H1 (cell line): ENCODE results near the gene BIN2. TPM values are rescaled to one million over a fixed set of nuclear protein-coding genes. Genes with fewer than 3 reads are reported as not detected.

ENCODE experiments used
- CBX5 ChIP-seq: fragments of 300-800, 300-1000 bp; sonication (generic); IDR thresholded peaks from 2 replicates; pipeline ENCODE4 v1.7.1; 2016; ENCODE audit warnings: antibody characterized with exemption, low read length, low read depth
- CEBPB ChIP-seq: IDR thresholded peaks from 2 replicates; pipeline ENCODE4 v1.6.1; 2012; ENCODE audit warnings: low read depth, low read length
- CTBP2 ChIP-seq: IDR thresholded peaks from 2 replicates; pipeline ENCODE4 v1.7.0; 2011; ENCODE audit warnings: borderline replicate concordance, mild to moderate bottlenecking, moderate library complexity, mixed read lengths, low read length; ENCODE audit not compliant: insufficient read depth, insufficient read length
- CTCF ChIP-seq, 3 experiments: IDR thresholded peaks; 1 replicate in 2 of 3; 2 replicates in 1 of 3; pipeline versions ENCODE4 v1.5.1 to v1.6.1; 2011; ENCODE audit warnings: low read length in 3 of 3, mild to moderate bottlenecking in 3 of 3, inconsistent platforms in 2 of 3, low read depth in 1 of 3, moderate library complexity in 1 of 3; ENCODE audit not compliant: insufficient read depth in 1 of 3; ENCODE audit errors: control extremely low read depth in 1 of 3
- JUND ChIP-seq: IDR thresholded peaks from 2 replicates; pipeline ENCODE4 v1.6.1; 2011; ENCODE audit warnings: mild to moderate bottlenecking, improper control_type of control experiment, low read length
- KDM5A ChIP-seq: fragments of 200-600 bp; IDR thresholded peaks from 2 replicates; pipeline ENCODE4 v1.7.1; 2012; ENCODE audit warnings: mild to moderate bottlenecking, low read length, inconsistent platforms, mixed read lengths
- SIRT6 ChIP-seq: IDR thresholded peaks from one replicate; pipeline ENCODE4 v1.7.1; 2012; ENCODE audit warnings: low read length, inconsistent platforms
- TBP ChIP-seq: IDR thresholded peaks from 2 replicates; pipeline ENCODE4 v1.6.1; 2011; ENCODE audit warnings: low read depth, low read length, improper control_type of control experiment
- YY1 ChIP-seq: IDR thresholded peaks from 2 replicates; pipeline ENCODE4 v1.6.1; 2011; ENCODE audit warnings: low read depth, mild to moderate bottlenecking, low read length
- polyA plus RNA-seq, 7 experiments: library from polyadenylated mRNA; depleted of rRNA in 3 of 7; stranded (reverse) in 5 of 7; unstranded in 2 of 7; fragments of >200 nt in 5 of 7; fragments of 200-250 nt in 2 of 7; gene quantifications; 1 replicate in 5 of 7; 2 replicates in 1 of 7; 4 replicates in 1 of 7; pipeline versions ENCODE4 v1.2.1 to v1.2.3, GENCODE V29; 2011 to 2013; ENCODE audit warnings: missing spikeins in 2 of 7, mixed read lengths in 2 of 7
- total RNA-seq: library from RNA; stranded (reverse); fragmentation: NEBNext Ultra II Directional; extraction: Animal tissue kit (Norgen Biotek cat#: 25700); gene quantifications from 2 replicates; pipeline ENCODE4 v1.2.1, GENCODE V29; 2021
- TF ChIP-seq, protein P1 (sequence below): fragments of 300-600 bp; sonication (generic); IDR thresholded peaks from 2 replicates; pipeline ENCODE4 v1.7.1; 2012; ENCODE audit warnings: low read length, moderate library complexity, mild to moderate bottlenecking, inconsistent platforms; ENCODE audit not compliant: insufficient replicate concordance

BIN2 gene
- total and polyA plus RNA-seq, 2 of the 8 experiments (the other 6 are each of a cell fraction or from before 2014, with no cell fraction given), result not detected

DNA sequence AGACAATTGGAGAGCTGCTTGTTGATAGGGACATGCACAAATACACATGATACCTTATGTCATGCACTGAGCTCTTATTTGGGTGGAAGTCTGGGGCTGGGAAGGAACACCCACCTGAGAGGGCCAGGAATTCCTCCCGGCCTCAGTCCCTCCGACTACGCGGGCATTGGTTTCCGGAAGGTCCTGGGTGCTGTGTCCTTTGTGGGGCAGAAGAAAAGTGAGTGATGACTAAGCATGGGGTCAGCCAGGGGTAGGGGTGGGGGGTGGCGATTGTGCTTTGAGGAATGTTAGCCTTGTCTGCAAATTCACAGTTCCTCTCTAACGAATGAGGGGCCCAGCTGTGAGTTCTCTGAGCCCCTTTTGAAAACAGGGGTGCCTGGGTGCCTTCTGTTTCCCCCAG is 21.7 kb upstream of the BIN2 start (continued):
- no peak for TF ChIP-seq CTCF (IDR thresholded peaks at IDR 0.05; ENCODE audit: control extremely low read depth in 1 of 3, insufficient read depth in 1 of 3, low read depth in 1 of 3, low read length in 3 of 3)
- TF ChIP-seq TBP, result no peak
- no peak for TF ChIP-seq CTBP2
- no peak for TF ChIP-seq JUND
- TF ChIP-seq CEBPB, result no peak
- no peak for TF ChIP-seq YY1
- TF ChIP-seq, protein P1, sequence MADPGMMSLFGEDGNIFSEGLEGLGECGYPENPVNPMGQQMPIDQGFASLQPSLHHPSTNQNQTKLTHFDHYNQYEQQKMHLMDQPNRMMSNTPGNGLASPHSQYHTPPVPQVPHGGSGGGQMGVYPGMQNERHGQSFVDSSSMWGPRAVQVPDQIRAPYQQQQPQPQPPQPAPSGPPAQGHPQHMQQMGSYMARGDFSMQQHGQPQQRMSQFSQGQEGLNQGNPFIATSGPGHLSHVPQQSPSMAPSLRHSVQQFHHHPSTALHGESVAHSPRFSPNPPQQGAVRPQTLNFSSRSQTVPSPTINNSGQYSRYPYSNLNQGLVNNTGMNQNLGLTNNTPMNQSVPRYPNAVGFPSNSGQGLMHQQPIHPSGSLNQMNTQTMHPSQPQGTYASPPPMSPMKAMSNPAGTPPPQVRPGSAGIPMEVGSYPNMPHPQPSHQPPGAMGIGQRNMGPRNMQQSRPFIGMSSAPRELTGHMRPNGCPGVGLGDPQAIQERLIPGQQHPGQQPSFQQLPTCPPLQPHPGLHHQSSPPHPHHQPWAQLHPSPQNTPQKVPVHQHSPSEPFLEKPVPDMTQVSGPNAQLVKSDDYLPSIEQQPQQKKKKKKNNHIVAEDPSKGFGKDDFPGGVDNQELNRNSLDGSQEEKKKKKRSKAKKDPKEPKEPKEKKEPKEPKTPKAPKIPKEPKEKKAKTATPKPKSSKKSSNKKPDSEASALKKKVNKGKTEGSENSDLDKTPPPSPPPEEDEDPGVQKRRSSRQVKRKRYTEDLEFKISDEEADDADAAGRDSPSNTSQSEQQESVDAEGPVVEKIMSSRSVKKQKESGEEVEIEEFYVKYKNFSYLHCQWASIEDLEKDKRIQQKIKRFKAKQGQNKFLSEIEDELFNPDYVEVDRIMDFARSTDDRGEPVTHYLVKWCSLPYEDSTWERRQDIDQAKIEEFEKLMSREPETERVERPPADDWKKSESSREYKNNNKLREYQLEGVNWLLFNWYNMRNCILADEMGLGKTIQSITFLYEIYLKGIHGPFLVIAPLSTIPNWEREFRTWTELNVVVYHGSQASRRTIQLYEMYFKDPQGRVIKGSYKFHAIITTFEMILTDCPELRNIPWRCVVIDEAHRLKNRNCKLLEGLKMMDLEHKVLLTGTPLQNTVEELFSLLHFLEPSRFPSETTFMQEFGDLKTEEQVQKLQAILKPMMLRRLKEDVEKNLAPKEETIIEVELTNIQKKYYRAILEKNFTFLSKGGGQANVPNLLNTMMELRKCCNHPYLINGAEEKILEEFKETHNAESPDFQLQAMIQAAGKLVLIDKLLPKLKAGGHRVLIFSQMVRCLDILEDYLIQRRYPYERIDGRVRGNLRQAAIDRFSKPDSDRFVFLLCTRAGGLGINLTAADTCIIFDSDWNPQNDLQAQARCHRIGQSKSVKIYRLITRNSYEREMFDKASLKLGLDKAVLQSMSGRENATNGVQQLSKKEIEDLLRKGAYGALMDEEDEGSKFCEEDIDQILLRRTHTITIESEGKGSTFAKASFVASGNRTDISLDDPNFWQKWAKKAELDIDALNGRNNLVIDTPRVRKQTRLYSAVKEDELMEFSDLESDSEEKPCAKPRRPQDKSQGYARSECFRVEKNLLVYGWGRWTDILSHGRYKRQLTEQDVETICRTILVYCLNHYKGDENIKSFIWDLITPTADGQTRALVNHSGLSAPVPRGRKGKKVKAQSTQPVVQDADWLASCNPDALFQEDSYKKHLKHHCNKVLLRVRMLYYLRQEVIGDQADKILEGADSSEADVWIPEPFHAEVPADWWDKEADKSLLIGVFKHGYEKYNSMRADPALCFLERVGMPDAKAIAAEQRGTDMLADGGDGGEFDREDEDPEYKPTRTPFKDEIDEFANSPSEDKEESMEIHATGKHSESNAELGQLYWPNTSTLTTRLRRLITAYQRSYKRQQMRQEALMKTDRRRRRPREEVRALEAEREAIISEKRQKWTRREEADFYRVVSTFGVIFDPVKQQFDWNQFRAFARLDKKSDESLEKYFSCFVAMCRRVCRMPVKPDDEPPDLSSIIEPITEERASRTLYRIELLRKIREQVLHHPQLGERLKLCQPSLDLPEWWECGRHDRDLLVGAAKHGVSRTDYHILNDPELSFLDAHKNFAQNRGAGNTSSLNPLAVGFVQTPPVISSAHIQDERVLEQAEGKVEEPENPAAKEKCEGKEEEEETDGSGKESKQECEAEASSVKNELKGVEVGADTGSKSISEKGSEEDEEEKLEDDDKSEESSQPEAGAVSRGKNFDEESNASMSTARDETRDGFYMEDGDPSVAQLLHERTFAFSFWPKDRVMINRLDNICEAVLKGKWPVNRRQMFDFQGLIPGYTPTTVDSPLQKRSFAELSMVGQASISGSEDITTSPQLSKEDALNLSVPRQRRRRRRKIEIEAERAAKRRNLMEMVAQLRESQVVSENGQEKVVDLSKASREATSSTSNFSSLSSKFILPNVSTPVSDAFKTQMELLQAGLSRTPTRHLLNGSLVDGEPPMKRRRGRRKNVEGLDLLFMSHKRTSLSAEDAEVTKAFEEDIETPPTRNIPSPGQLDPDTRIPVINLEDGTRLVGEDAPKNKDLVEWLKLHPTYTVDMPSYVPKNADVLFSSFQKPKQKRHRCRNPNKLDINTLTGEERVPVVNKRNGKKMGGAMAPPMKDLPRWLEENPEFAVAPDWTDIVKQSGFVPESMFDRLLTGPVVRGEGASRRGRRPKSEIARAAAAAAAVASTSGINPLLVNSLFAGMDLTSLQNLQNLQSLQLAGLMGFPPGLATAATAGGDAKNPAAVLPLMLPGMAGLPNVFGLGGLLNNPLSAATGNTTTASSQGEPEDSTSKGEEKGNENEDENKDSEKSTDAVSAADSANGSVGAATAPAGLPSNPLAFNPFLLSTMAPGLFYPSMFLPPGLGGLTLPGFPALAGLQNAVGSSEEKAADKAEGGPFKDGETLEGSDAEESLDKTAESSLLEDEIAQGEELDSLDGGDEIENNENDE, result no peak
- no peak for TF ChIP-seq SIRT6
- TF ChIP-seq KDM5A, result no peak
- TF ChIP-seq CBX5, result no peak
